GM19463 (cell line): ENCODE measurements around the gene RGPD8.
"Not testable (repeated sequence)": the region's sequence is repeated elsewhere in the genome, so short reads cannot be mapped to it uniquely, and the experiment has no call there.

Experiments
- ATAC-seq: cut with Tn5 transposase; IDR thresholded peaks from one replicate; pipeline ENCODE4 v1.9.1; 2021; ENCODE audit warnings: mild to moderate bottlenecking, moderate library complexity; ENCODE audit not compliant: unreplicated experiment

The RGPD8 gene

GRCh38 chr2:112433480-112433879 is at the start of gene RGPD8:
RGPD8 (minus strand) TSS chr2:112433645; CDS start chr2:112433453, 192 bp downstream.
- peak; percentile 99 for ATAC-seq

- ATAC-seq: no peak
These were observed 49.6 kb upstream of the RGPD8 start for GRCh38 chr2:112483042-112483473.

- no peak for ATAC-seq
These were observed 49.0 kb upstream of the RGPD8 start for GRCh38 chr2:112482309-112483041.

GRCh38 chr2:112481528-112482233 is 48.2 kb upstream of the RGPD8 start, which contains the start of gene TTL:
TTL (plus strand) TSS chr2:112482156; CDS start chr2:112482345, 189 bp downstream.
- peak; percentile 62 for ATAC-seq

- ATAC-seq: peak; percentile 67
These were observed 47.6 kb upstream of the RGPD8 start for GRCh38 chr2:112481050-112481527.

GRCh38 chr2:112480530-112481049 is 47.1 kb upstream of the RGPD8 start:
- ATAC-seq: no peak

- ATAC-seq: no peak
These were observed 43.0 kb upstream of the RGPD8 start for GRCh38 chr2:112476434-112476833.

GRCh38 chr2:112474844-112475486 is 41.5 kb upstream of the RGPD8 start:
- no peak for ATAC-seq

- no peak for ATAC-seq
These were observed 39.3 kb upstream of the RGPD8 start for GRCh38 chr2:112472547-112473263.

- ATAC-seq: no peak
These were observed 31.9 kb upstream of the RGPD8 start for GRCh38 chr2:112465382-112465781.

GRCh38 chr2:112463256-112463655 is 29.8 kb upstream of the RGPD8 start:
- ATAC-seq: no peak

GRCh38 chr2:112462178-112462577 is 28.7 kb upstream of the RGPD8 start:
- ATAC-seq: no peak

GRCh38 chr2:112459372-112459771 is 25.9 kb upstream of the RGPD8 start:
- ATAC-seq: no peak

GRCh38 chr2:112454586-112454985 is 21.1 kb upstream of the RGPD8 start:
- ATAC-seq: no peak

- ATAC-seq: no peak
These were observed 17.9 kb upstream of the RGPD8 start for GRCh38 chr2:112451317-112451716.

- no peak for ATAC-seq
These were observed 16.4 kb upstream of the RGPD8 start for GRCh38 chr2:112449854-112450253.

- ATAC-seq: not testable (repeated sequence)
These were observed 10.8 kb upstream of the RGPD8 start for GRCh38 chr2:112444256-112444655.

GRCh38 chr2:112438603-112439261 is 5.3 kb upstream of the RGPD8 start:
- not testable (repeated sequence) for ATAC-seq

GRCh38 chr2:112437405-112437831 is 4.0 kb upstream of the RGPD8 start:
- not testable (repeated sequence) for ATAC-seq

- not testable (repeated sequence) for ATAC-seq
These were observed 3.5 kb upstream of the RGPD8 start for GRCh38 chr2:112436993-112437392.
